Trophoblast cell (in vitro differentiated cells and primary cell): ENCODE data around the gene TPBG.

ENCODE experiments used
- DNase-seq, 2 donors: peaks; one replicate each; pipeline ENCODE4 v3.0.0-alpha.2; 2016
- H2AFZ ChIP-seq: 2 replicates; pipeline ENCODE4 v1.6.1; 2013; ENCODE audit warnings: low read length, moderate library complexity, mild to moderate bottlenecking; ENCODE audit not compliant: insufficient read depth, poor library complexity
- H2AK5ac ChIP-seq: 2 replicates; pipeline ENCODE4 v1.6.1; 2013; ENCODE audit warnings: mild to moderate bottlenecking, low read length
- H2BK120ac ChIP-seq: 2 replicates; pipeline ENCODE4 v1.6.1; 2013; ENCODE audit warnings: low read length, mild to moderate bottlenecking, moderate library complexity; ENCODE audit not compliant: insufficient read depth, poor library complexity
- H2BK12ac ChIP-seq: 2 replicates; pipeline ENCODE4 v1.6.1; 2013; ENCODE audit warnings: mild to moderate bottlenecking, low read length, moderate library complexity
- H2BK5ac ChIP-seq: 2 replicates; pipeline ENCODE4 v1.6.1; 2013; ENCODE audit warnings: low read length, low read depth, moderate library complexity, mild to moderate bottlenecking; ENCODE audit not compliant: poor library complexity
- H3K14ac ChIP-seq: 2 replicates; pipeline ENCODE4 v1.6.1; 2013; ENCODE audit warnings: mild to moderate bottlenecking, low read length
- H3K18ac ChIP-seq: 2 replicates; pipeline ENCODE4 v1.6.1; 2013; ENCODE audit warnings: mild to moderate bottlenecking, low read length
- H3K23ac ChIP-seq: 2 replicates; pipeline ENCODE4 v1.6.1; 2013; ENCODE audit warnings: low read length
- H3K27ac ChIP-seq: 2 replicates; pipeline ENCODE4 v1.5.1; 2013; ENCODE audit warnings: low read depth, mild to moderate bottlenecking, inconsistent platforms, low read length, moderate library complexity
- H3K27me3 ChIP-seq: 2 replicates; pipeline ENCODE4 v1.6.1; 2013; ENCODE audit warnings: inconsistent platforms, mild to moderate bottlenecking, low read length, moderate library complexity; ENCODE audit not compliant: insufficient read depth
- H3K36me3 ChIP-seq, 2 experiments: 1 replicate in 1 of 2; 2 replicates in 1 of 2; pipeline ENCODE4 v1.6.1; 2013; ENCODE audit warnings: low read length in 2 of 2, mild to moderate bottlenecking in 2 of 2, moderate library complexity in 1 of 2; ENCODE audit not compliant: insufficient read depth in 2 of 2, control insufficient read depth in 1 of 2
- H3K4ac ChIP-seq: 2 replicates; pipeline ENCODE4 v1.6.1; 2013; ENCODE audit warnings: low read depth, mild to moderate bottlenecking, low read length, moderate library complexity
- H3K4me1 ChIP-seq, 2 experiments: 1 replicate in 1 of 2; 2 replicates in 1 of 2; pipeline ENCODE4 v1.6.1; 2013; ENCODE audit warnings: low read length in 2 of 2, mild to moderate bottlenecking in 2 of 2, moderate library complexity in 1 of 2; ENCODE audit not compliant: insufficient read depth in 2 of 2, control insufficient read depth in 1 of 2
- H3K4me2 ChIP-seq: 2 replicates; pipeline ENCODE4 v1.6.1; 2013; ENCODE audit warnings: inconsistent platforms, mild to moderate bottlenecking, low read length, moderate library complexity
- H3K4me3 ChIP-seq: 2 replicates; pipeline ENCODE4 v1.5.1; 2013; ENCODE audit warnings: mild to moderate bottlenecking, low read depth, low read length, inconsistent platforms
- H3K79me1 ChIP-seq: one replicate; pipeline ENCODE4 v1.6.1; 2013; ENCODE audit warnings: low read length
- H3K79me2 ChIP-seq: 2 replicates; pipeline ENCODE4 v1.6.1; 2013; ENCODE audit warnings: low read length, mild to moderate bottlenecking; ENCODE audit not compliant: control insufficient read depth, insufficient read depth, poor library complexity
- H3K9ac ChIP-seq: 2 replicates; pipeline ENCODE4 v1.6.1; 2013; ENCODE audit warnings: mild to moderate bottlenecking, low read length
- H3K9me3 ChIP-seq: 2 replicates; pipeline ENCODE4 v1.6.1; 2013; ENCODE audit warnings: low read depth, mild to moderate bottlenecking, control low read depth, inconsistent platforms, low read length; ENCODE audit not compliant: insufficient read depth
- H4K12ac ChIP-seq: 2 replicates; pipeline ENCODE4 v1.6.1; 2013; ENCODE audit warnings: low read depth, mild to moderate bottlenecking, low read length, moderate library complexity
- H4K8ac ChIP-seq: 2 replicates; pipeline ENCODE4 v1.6.1; 2013; ENCODE audit warnings: low read depth, mild to moderate bottlenecking, low read length, moderate library complexity
- H4K91ac ChIP-seq: one replicate; pipeline ENCODE4 v1.6.1; 2013; ENCODE audit warnings: low read depth, mild to moderate bottlenecking, low read length, moderate library complexity
- WGBS: extraction: QIAGEN DNeasy Blood & Tissue Kit; methylation state at CpG from one replicate; pipeline ENCODE4 v1.1.7; 2013; ENCODE audit warnings: missing lambda C conversion rate; ENCODE audit not compliant: insufficient read length, insufficient coverage; ENCODE audit errors: extremely low coverage; 5-methylcytosine and 5-hydroxymethylcytosine counted together

Gene TPBG

DNA sequence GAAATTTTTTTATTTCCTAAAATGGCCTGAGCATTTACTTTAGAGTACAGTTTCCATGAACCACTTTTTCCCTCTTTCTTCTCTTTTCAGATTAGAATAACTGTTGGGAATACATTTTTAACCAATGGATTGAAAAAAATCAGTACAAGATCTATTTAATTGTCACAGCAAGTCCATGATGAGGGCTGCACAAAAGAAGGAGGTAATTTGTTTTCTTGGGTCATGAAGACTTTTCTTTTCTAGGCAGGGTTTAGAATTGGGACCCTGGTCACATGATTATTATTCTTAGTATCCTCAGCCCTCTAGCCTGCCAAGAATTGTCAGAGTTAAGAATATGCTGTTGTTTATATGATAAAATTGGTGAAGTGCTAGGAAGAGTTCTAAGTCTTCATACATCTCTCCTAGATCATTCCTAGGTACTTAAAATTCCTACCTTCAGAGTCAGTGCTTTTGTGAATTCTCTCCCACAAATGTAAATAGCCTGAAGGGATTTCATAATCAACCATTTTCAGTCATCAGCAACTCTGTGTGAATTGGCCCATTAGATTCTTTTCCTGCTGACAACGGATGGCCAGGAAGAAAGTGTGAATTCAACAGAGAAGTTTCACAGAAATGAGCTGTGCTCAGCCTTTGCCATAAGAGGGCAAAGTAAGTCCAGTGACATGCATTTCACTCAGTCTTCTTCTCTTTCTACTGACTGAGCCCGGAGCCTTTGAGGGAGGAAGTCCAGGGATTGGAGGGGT is 32.4 kb upstream of the TPBG start:
- whole genome bisulfite sequencing = no CpG with 5 or more reads among the region's 2 CpGs
- Histone ChIP-seq H3K9me3 (no peaks in the 10 kb centered on the region), H3K27me3 (no peaks in the 10 kb centered on the region)

DNA sequence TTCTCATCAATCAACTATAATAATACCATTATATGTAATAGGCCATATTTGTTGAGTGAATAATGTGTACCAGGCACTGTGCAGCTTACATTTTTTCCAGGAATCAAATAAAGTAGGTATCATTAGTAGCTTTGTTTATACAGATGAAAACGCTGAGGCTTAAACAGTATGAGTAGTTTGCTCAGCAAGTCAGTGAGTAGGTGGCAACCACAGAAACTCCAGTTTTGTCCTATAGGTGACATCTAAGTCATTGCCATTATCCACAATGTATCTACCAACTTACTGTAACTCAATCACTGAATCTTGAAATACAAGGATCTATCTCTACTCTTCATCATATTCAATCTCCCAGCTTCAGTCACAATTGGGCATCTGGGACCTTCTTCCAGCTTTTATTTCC is 29.8 kb upstream of the TPBG start:
- Histone ChIP-seq H3K27ac (no peak overlapping the region), H3K27me3 (no peaks in the 10 kb centered on the region)
- no CpG with 5 or more reads among the region's 1 CpG for WGBS

More for the DNA sequence above, 32.4 kb upstream of the TPBG start:
- Histone ChIP-seq H2BK120ac (no peak overlapping the region), H3K4me1 (no peaks in the 10 kb centered on the region), H4K12ac (no peak overlapping the region), H3K79me1 (no peaks in the 10 kb centered on the region), H3K14ac (no peak overlapping the region), H3K79me2 (no peaks in the 10 kb centered on the region), H3K9ac (no peak overlapping the region), H2BK12ac (no peak overlapping the region), H3K23ac (no peak overlapping the region), H4K8ac (no peak overlapping the region), H3K18ac (no peak overlapping the region), H2AFZ (no peak overlapping the region), H3K4ac (no peak overlapping the region), H3K27ac (no peak overlapping the region), H3K4me3 (no peak overlapping the region), H2BK5ac (no peak overlapping the region), H4K91ac (no peak overlapping the region), H2AK5ac (no peak overlapping the region), H3K4me2 (no peak overlapping the region), H3K36me3 (no peaks in the 10 kb centered on the region)
- peak; percentile 42 to 96 for DNase-seq

GRCh38 chr6:82337688-82338257 is 25.8 kb upstream of the TPBG start:
- Histone ChIP-seq H4K12ac (no peak overlapping the region), H3K18ac (no peak overlapping the region), H3K36me3 (no peaks in the 10 kb centered on the region), H2BK120ac (no peak overlapping the region), H3K4me3 (no peak overlapping the region), H4K91ac (no peak overlapping the region), H3K4me2 (no peak overlapping the region), H3K9ac (no peak overlapping the region), H3K27me3 (no peaks in the 10 kb centered on the region), H4K8ac (no peak overlapping the region), H2AK5ac (no peak overlapping the region), H3K9me3 (peaks cover 6% of the 10 kb centered on the region), H3K4me1 (no peaks in the 10 kb centered on the region), H3K79me2 (no peaks in the 10 kb centered on the region), H2AFZ (no peak overlapping the region), H2BK5ac (no peak overlapping the region), H3K27ac (no peak overlapping the region), H3K4ac (no peak overlapping the region), H3K79me1 (no peaks in the 10 kb centered on the region), H3K14ac (no peak overlapping the region), H3K23ac (no peak overlapping the region), H2BK12ac (no peak overlapping the region)
- DNase-seq = no peak
- no CpG with 5 or more reads among the region's 4 CpGs for WGBS

More for the DNA sequence above, 29.8 kb upstream of the TPBG start:
- Histone ChIP-seq H3K9me3 (no peaks in the 10 kb centered on the region), H3K18ac (no peak overlapping the region), H3K4me1 (no peaks in the 10 kb centered on the region), H3K4ac (no peak overlapping the region), H2BK12ac (no peak overlapping the region), H2BK5ac (no peak overlapping the region), H3K4me2 (no peak overlapping the region), H3K79me1 (no peaks in the 10 kb centered on the region), H3K36me3 (no peaks in the 10 kb centered on the region), H2AK5ac (no peak overlapping the region), H3K14ac (no peak overlapping the region), H3K9ac (no peak overlapping the region), H2BK120ac (no peak overlapping the region), H3K79me2 (no peaks in the 10 kb centered on the region), H4K8ac (no peak overlapping the region), H3K4me3 (no peak overlapping the region), H2AFZ (no peak overlapping the region), H4K91ac (no peak overlapping the region), H4K12ac (no peak overlapping the region), H3K23ac (no peak overlapping the region)
- DNase-seq = no peak

DNA sequence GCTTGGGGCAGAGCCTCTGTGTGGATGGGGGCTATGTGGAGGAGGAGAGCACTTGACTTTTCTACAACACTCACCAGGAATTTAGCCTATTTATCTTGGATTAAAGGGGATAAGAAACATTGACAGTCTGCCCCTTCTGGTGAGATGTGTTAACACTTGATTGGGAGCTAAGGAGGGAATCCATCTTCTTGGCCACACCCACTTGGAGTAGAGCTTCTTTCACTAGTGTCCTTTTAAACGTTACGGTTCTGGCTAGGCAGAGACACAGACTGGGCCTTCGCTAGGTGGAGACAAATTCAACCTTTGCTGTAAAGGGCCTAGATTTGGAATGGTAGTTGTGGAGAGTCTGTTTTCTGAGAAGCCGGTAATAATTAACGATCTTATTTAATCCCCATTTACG is 15.5 kb upstream of the TPBG start:
- no peak overlapping the region for H3K4me3 ChIP-seq
- no peak overlapping the region for H2BK12ac ChIP-seq
- no peaks in the 10 kb centered on the region for H3K36me3 ChIP-seq
- no peak overlapping the region for H3K4ac ChIP-seq
- no peak overlapping the region for H3K18ac ChIP-seq
- no peak overlapping the region for H3K27ac ChIP-seq
- H4K91ac ChIP-seq = no peak overlapping the region
- peak in 1 of 2 donors; percentile 27 for DNase-seq
- H2AFZ ChIP-seq = no peak overlapping the region
- no peak overlapping the region for H2BK5ac ChIP-seq
- H3K23ac ChIP-seq = no peak overlapping the region
- WGBS = no CpG with 5 or more reads among the region's 6 CpGs
- no peaks in the 10 kb centered on the region for H3K79me2 ChIP-seq
- no peak overlapping the region for H2AK5ac ChIP-seq
- H2BK120ac ChIP-seq = no peak overlapping the region
- no peaks in the 10 kb centered on the region for H3K9me3 ChIP-seq
- no peak overlapping the region for H4K12ac ChIP-seq
- no peak overlapping the region for H3K4me2 ChIP-seq
- H3K79me1 ChIP-seq = no peaks in the 10 kb centered on the region
- H3K27me3 ChIP-seq = no peaks in the 10 kb centered on the region
- H3K4me1 ChIP-seq = no peaks in the 10 kb centered on the region
- H3K14ac ChIP-seq = no peak overlapping the region
- H3K9ac ChIP-seq = no peak overlapping the region
- H4K8ac ChIP-seq = no peak overlapping the region
